Mesendoderm (in vitro differentiated cells): ENCODE results near the gene ZNF385D.
A peak's percentile ranks its signal among the peaks of the same experiment; 100 is the strongest.

Experiments used
- DNase-seq: peaks from one replicate; pipeline ENCODE4 v3.0.0; 2013
- H2AK5ac ChIP-seq: 2 replicates; pipeline ENCODE4 v1.6.1; 2013; ENCODE audit warnings: low read length, inconsistent platforms
- H2BK120ac ChIP-seq: 2 replicates; pipeline ENCODE4 v1.6.1; 2013; ENCODE audit warnings: low read depth, mild to moderate bottlenecking, low read length, moderate library complexity, mixed read lengths
- H2BK15ac ChIP-seq: replicated peaks from 2 replicates; pipeline ENCODE4 v1.6.1; 2013; ENCODE audit warnings: low read depth, mild to moderate bottlenecking, moderate library complexity
- H2BK5ac ChIP-seq: 2 replicates; pipeline ENCODE4 v1.6.1; 2013; ENCODE audit warnings: low read length, inconsistent platforms
- H3K18ac ChIP-seq: 2 replicates; pipeline ENCODE4 v1.6.1; 2013; ENCODE audit warnings: mild to moderate bottlenecking, low read length, mixed read lengths
- H3K23ac ChIP-seq: one replicate; pipeline ENCODE4 v1.6.1; 2013; ENCODE audit warnings: low read length
- H3K27ac ChIP-seq: 2 replicates; pipeline ENCODE4 v1.5.1; 2013; ENCODE audit warnings: low read depth, mild to moderate bottlenecking, inconsistent platforms, low read length, moderate library complexity
- H3K27me3 ChIP-seq: 2 replicates; pipeline ENCODE4 v1.6.1; 2013; ENCODE audit warnings: low read length, control low read depth, mild to moderate bottlenecking, inconsistent platforms; ENCODE audit not compliant: insufficient read depth, poor library complexity
- H3K36me3 ChIP-seq: 2 replicates; pipeline ENCODE4 v1.6.1; 2013; ENCODE audit warnings: low read length, inconsistent platforms; ENCODE audit not compliant: control insufficient read depth, insufficient read depth
- H3K4ac ChIP-seq: one replicate; pipeline ENCODE4 v1.6.1; 2013; ENCODE audit warnings: low read depth, mild to moderate bottlenecking, low read length, moderate library complexity
- H3K4me1 ChIP-seq: 2 replicates; pipeline ENCODE4 v1.6.1; 2013; ENCODE audit warnings: low read depth, low read length, inconsistent platforms; ENCODE audit not compliant: control insufficient read depth
- H3K4me2 ChIP-seq: 2 replicates; pipeline ENCODE4 v1.6.1; 2013; ENCODE audit warnings: low read length
- H3K4me3 ChIP-seq: 2 replicates; pipeline ENCODE4 v1.5.1; 2013; ENCODE audit warnings: mild to moderate bottlenecking, low read length
- H3K56ac ChIP-seq: one replicate; pipeline ENCODE4 v1.6.1; 2013; ENCODE audit warnings: low read length
- H3K79me1 ChIP-seq: 2 replicates; pipeline ENCODE4 v1.6.1; 2013; ENCODE audit warnings: low read length, inconsistent platforms
- H3K79me2 ChIP-seq: 2 replicates; pipeline ENCODE4 v1.6.1; 2013; ENCODE audit warnings: mild to moderate bottlenecking, low read length; ENCODE audit not compliant: control insufficient read depth, insufficient read depth
- H3K9ac ChIP-seq: 2 replicates; pipeline ENCODE4 v1.6.1; 2013; ENCODE audit warnings: low read length, inconsistent platforms
- H4K5ac ChIP-seq: one replicate; pipeline ENCODE4 v1.6.1; 2013; ENCODE audit warnings: low read length
- H4K8ac ChIP-seq: one replicate; pipeline ENCODE4 v1.6.1; 2013; ENCODE audit warnings: low read depth, mild to moderate bottlenecking, control low read depth, low read length, moderate library complexity
- WGBS: extraction: QIAGEN DNeasy Blood & Tissue Kit; methylation state at CpG from one replicate; pipeline ENCODE4 v1.1.7; 2013; ENCODE audit warnings: low lambda C conversion rate, missing lambda C conversion rate; ENCODE audit not compliant: insufficient coverage; ENCODE audit errors: extremely low coverage; 5-methylcytosine and 5-hydroxymethylcytosine counted together

The ZNF385D gene

GRCh38 chr3:21447476-21448151 is 303.4 kb downstream of the ZNF385D start:
- H2BK120ac ChIP-seq, result no peak overlapping the region
- peak overlapping the region; percentile 36 for H2BK15ac ChIP-seq
- no peaks in the 10 kb centered on the region for H3K79me1 ChIP-seq
- no peak for DNase-seq
- H3K4ac ChIP-seq, result no peak overlapping the region
- H3K9ac ChIP-seq, result no peak overlapping the region
- H3K4me3 ChIP-seq, result no peak overlapping the region
- no peak overlapping the region for H3K4me2 ChIP-seq
- no peaks in the 10 kb centered on the region for H3K79me2 ChIP-seq
- H3K27ac ChIP-seq, result no peak overlapping the region
- no peak overlapping the region for H3K23ac ChIP-seq
- H3K27me3 ChIP-seq, result no peaks in the 10 kb centered on the region
- no peak overlapping the region for H4K8ac ChIP-seq
- H3K18ac ChIP-seq, result no peak overlapping the region
- H3K4me1 ChIP-seq, result peaks cover 2% of the 10 kb centered on the region
- H3K36me3 ChIP-seq, result no peaks in the 10 kb centered on the region
- no peak overlapping the region for H4K5ac ChIP-seq
- H2BK5ac ChIP-seq, result no peak overlapping the region
- no CpG with 5 or more reads among the region's 4 CpGs for WGBS
- no peak overlapping the region for H2AK5ac ChIP-seq
- H3K56ac ChIP-seq, result no peak overlapping the region

DNA sequence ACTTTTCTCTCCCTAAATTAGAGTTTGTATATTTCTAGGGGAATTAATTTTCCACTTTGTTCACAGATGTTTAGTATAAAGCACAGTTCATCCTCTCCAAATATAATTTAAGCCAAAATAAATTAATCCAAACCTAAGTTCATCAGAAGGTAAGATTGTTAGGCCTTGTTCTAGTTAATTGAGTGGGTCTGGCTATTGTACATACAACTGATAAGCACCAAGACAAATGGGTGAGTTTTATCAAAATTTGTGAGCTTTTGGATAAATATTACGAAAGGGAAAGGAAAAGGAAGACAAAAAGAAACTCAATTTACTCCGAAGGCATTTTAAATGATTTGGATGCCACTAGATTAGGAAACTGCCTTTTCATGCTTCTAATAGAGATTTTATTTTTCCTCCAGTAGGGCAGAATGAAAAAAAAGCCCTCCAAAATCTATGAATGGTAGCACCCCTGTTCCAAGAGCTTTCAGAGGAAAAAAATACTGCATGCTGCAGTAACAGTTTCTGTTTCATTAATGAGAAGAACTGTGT is 304.0 kb downstream of the ZNF385D start:
- H2AK5ac ChIP-seq, result no peak overlapping the region
- H3K9ac ChIP-seq, result no peak overlapping the region
- no CpG with 5 or more reads among the region's 2 CpGs for WGBS
- no peak overlapping the region for H3K56ac ChIP-seq
- no peak overlapping the region for H3K27ac ChIP-seq
- no peak overlapping the region for H3K4me2 ChIP-seq
- no peak overlapping the region for H3K23ac ChIP-seq
- H3K4me1 ChIP-seq, result peaks cover 2% of the 10 kb centered on the region
- peak overlapping the region; percentile 36 for H2BK15ac ChIP-seq
- H2BK120ac ChIP-seq, result no peak overlapping the region
- DNase-seq, result no peak
- no peak overlapping the region for H3K4me3 ChIP-seq
- H3K36me3 ChIP-seq, result no peaks in the 10 kb centered on the region
- H3K18ac ChIP-seq, result no peak overlapping the region
- H3K27me3 ChIP-seq, result no peaks in the 10 kb centered on the region
- H3K4ac ChIP-seq, result no peak overlapping the region
- H4K8ac ChIP-seq, result no peak overlapping the region
- no peaks in the 10 kb centered on the region for H3K79me2 ChIP-seq
- no peak overlapping the region for H2BK5ac ChIP-seq
- no peak overlapping the region for H4K5ac ChIP-seq
- H3K79me1 ChIP-seq, result no peaks in the 10 kb centered on the region

- Histone ChIP-seq H4K5ac (no peak overlapping the region), H2BK5ac (no peak overlapping the region), H3K9ac (no peak overlapping the region), H3K23ac (no peak overlapping the region), H3K4ac (no peak overlapping the region), H2BK15ac (no peak overlapping the region), H3K18ac (no peak overlapping the region), H3K79me1 (no peaks in the 10 kb centered on the region), H3K27ac (no peak overlapping the region), H2AK5ac (no peak overlapping the region), H3K4me2 (no peak overlapping the region), H3K36me3 (no peaks in the 10 kb centered on the region), H3K27me3 (no peaks in the 10 kb centered on the region), H3K4me3 (no peak overlapping the region), H3K56ac (no peak overlapping the region), H3K79me2 (no peaks in the 10 kb centered on the region), H2BK120ac (no peak overlapping the region), H3K4me1 (peaks cover 2% of the 10 kb centered on the region), H4K8ac (no peak overlapping the region)
- peak; percentile 45 for DNase-seq
- no CpG with 5 or more reads among the region's 3 CpGs for WGBS
Observed at GRCh38 chr3:21446027-21446426, 305.0 kb downstream of the ZNF385D start.

- H3K56ac ChIP-seq, result no peak overlapping the region
- H3K23ac ChIP-seq, result no peak overlapping the region
- H3K79me1 ChIP-seq, result no peaks in the 10 kb centered on the region
- DNase-seq, result no peak
- no peak overlapping the region for H2BK5ac ChIP-seq
- no peak overlapping the region for H4K5ac ChIP-seq
- no peak overlapping the region for H2BK120ac ChIP-seq
- no peak overlapping the region for H4K8ac ChIP-seq
- H2BK15ac ChIP-seq, result no peak overlapping the region
- H3K4me3 ChIP-seq, result no peak overlapping the region
- H3K4ac ChIP-seq, result no peak overlapping the region
- no peak overlapping the region for H2AK5ac ChIP-seq
- H3K36me3 ChIP-seq, result no peaks in the 10 kb centered on the region
- WGBS, result no CpG with 5 or more reads among the region's 3 CpGs
- no peak overlapping the region for H3K27ac ChIP-seq
- H3K9ac ChIP-seq, result no peak overlapping the region
- H3K4me2 ChIP-seq, result no peak overlapping the region
- H3K4me1 ChIP-seq, result peaks cover 2% of the 10 kb centered on the region
- no peak overlapping the region for H3K18ac ChIP-seq
- no peaks in the 10 kb centered on the region for H3K27me3 ChIP-seq
- H3K79me2 ChIP-seq, result no peaks in the 10 kb centered on the region
Observed at GRCh38 chr3:21441821-21442220, 309.2 kb downstream of the ZNF385D start.

- H3K79me2 ChIP-seq, result no peaks in the 10 kb centered on the region
- H3K23ac ChIP-seq, result no peak overlapping the region
- no peak overlapping the region for H2BK120ac ChIP-seq
- no peaks in the 10 kb centered on the region for H3K4me1 ChIP-seq
- DNase-seq, result peak; percentile 7
- H2AK5ac ChIP-seq, result no peak overlapping the region
- H4K5ac ChIP-seq, result no peak overlapping the region
- H4K8ac ChIP-seq, result no peak overlapping the region
- no peaks in the 10 kb centered on the region for H3K79me1 ChIP-seq
- H3K27me3 ChIP-seq, result no peaks in the 10 kb centered on the region
- H3K18ac ChIP-seq, result no peak overlapping the region
- no peak overlapping the region for H2BK5ac ChIP-seq
- H3K4ac ChIP-seq, result no peak overlapping the region
- H2BK15ac ChIP-seq, result no peak overlapping the region
- no peaks in the 10 kb centered on the region for H3K36me3 ChIP-seq
- no peak overlapping the region for H3K4me2 ChIP-seq
- no CpG with 5 or more reads among the region's 11 CpGs for WGBS
- no peak overlapping the region for H3K9ac ChIP-seq
- no peak overlapping the region for H3K4me3 ChIP-seq
- H3K56ac ChIP-seq, result peak overlapping the region; percentile 17
- no peak overlapping the region for H3K27ac ChIP-seq
Observed at GRCh38 chr3:21436835-21437234, 314.2 kb downstream of the ZNF385D start.

DNA sequence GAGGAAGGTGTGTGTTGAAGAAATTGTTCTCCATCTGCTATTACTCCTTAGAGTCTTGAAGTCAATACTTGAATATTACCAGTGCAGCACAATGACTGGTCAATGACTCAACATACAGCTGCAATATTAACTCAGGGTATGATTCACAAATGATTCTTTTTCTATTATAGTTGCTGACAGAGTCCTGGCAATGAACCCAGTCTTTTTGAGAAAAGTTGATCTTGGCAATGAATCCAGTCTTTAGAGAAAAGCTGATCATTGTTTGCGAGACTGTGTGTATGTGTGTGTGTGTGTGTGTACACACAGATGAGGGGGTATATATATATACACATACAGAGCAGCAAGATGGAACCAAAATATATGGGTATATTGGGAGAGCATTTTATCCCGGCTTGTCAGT is 315.1 kb downstream of the ZNF385D start:
- DNase-seq, result no peak
- H2BK5ac ChIP-seq, result no peak overlapping the region
- H3K36me3 ChIP-seq, result no peaks in the 10 kb centered on the region
- no peak overlapping the region for H3K9ac ChIP-seq
- no peak overlapping the region for H3K23ac ChIP-seq
- no peak overlapping the region for H2AK5ac ChIP-seq
- H4K5ac ChIP-seq, result no peak overlapping the region
- H3K27me3 ChIP-seq, result no peaks in the 10 kb centered on the region
- no peak overlapping the region for H4K8ac ChIP-seq
- H3K79me1 ChIP-seq, result no peaks in the 10 kb centered on the region
- H2BK15ac ChIP-seq, result no peak overlapping the region
- H3K4me1 ChIP-seq, result no peaks in the 10 kb centered on the region
- no peaks in the 10 kb centered on the region for H3K79me2 ChIP-seq
- no peak overlapping the region for H3K56ac ChIP-seq
- no CpG with 5 or more reads among the region's 2 CpGs for WGBS
- H3K4ac ChIP-seq, result no peak overlapping the region
- H3K4me2 ChIP-seq, result no peak overlapping the region
- H2BK120ac ChIP-seq, result no peak overlapping the region
- H3K27ac ChIP-seq, result no peak overlapping the region
- no peak overlapping the region for H3K4me3 ChIP-seq
- no peak overlapping the region for H3K18ac ChIP-seq
